ENCODE data around the gene PLCB1.

PLCB1 gene

DNA sequence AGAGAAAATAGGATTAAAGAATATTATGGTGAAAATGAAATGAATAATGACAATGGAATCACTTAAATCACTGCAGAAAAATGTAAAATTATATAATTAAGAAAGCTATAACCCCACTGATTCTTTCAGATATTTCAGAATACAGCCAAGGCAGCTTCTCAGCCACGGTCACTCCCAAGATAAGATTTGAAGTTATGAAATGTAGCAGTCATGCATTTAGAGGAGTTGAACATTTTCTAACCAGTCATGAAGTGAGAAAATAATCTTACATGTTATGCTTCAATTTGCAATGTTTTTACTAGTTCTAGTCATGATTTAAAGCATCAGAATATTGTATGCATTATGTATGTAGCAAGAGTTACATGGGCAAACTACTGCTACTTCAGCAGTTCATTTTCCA, 13.3 kb upstream of the PLCB1 start:
- TF ChIP-seq CTCF (IDR thresholded peaks at IDR 0.05; ENCODE audit: low read depth, low read length, missing control alignments): no peak
- DNase-seq (ENCODE audit: low read depth): no peak
- in situ Hi-C loops (cut with HindIII; ENCODE audit: low sequenced_read_pairs): no loop called here
- no peak overlapping the region for H3K4me3 ChIP-seq (ENCODE audit: low read depth, low read length)

- no peak for TF ChIP-seq CTCF (IDR thresholded peaks at IDR 0.05; ENCODE audit: low read depth, low read length, missing control alignments)
- DNase-seq (ENCODE audit: low read depth): no peak
- in situ Hi-C loops (cut with HindIII; ENCODE audit: low sequenced_read_pairs): no loop called here
- H3K4me3 ChIP-seq (ENCODE audit: low read depth, low read length): no peak overlapping the region
These were observed 10.4 kb upstream of the PLCB1 start for GRCh38 chr20:8121666-8122065.

- no peak overlapping the region for H3K4me3 ChIP-seq (ENCODE audit: low read depth, low read length)
- TF ChIP-seq CTCF (IDR thresholded peaks at IDR 0.05; ENCODE audit: low read depth, low read length, missing control alignments): no peak
- DNase-seq (ENCODE audit: low read depth): no peak
- in situ Hi-C loops (cut with HindIII; ENCODE audit: low sequenced_read_pairs): no loop called here
These were observed 7.4 kb upstream of the PLCB1 start for GRCh38 chr20:8124639-8125038.

DNA sequence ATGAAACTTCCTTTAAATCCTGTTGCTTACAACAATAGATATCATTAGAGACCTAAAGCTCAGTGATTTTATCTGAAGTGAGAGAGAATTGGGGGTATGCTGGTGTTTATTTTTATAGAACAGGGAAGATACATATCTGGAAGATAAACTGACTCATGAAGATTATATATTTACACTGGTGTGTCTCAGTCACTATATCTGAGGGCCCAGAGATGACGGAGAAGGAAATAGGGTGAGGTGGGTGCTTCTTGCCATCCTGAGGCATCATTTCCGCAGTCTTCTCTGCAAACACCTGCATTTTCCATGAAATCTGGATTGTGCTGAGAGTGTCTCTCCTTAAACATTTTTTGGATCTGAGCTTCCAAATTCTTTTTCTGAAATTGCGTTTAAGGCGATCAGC, 5.9 kb upstream of the PLCB1 start:
- TF ChIP-seq CTCF (IDR thresholded peaks at IDR 0.05; ENCODE audit: low read depth, low read length, missing control alignments): no peak
- H3K4me3 ChIP-seq (ENCODE audit: low read depth, low read length): no peak overlapping the region
- no peak for DNase-seq (ENCODE audit: low read depth)
- in situ Hi-C loops (cut with HindIII; ENCODE audit: low sequenced_read_pairs): no loop called here

- no peak overlapping the region for H3K4me3 ChIP-seq (ENCODE audit: low read depth, low read length)
- TF ChIP-seq CTCF (IDR thresholded peaks at IDR 0.05; ENCODE audit: low read depth, low read length, missing control alignments): no peak
- no peak for DNase-seq (ENCODE audit: low read depth)
- in situ Hi-C loops (cut with HindIII; ENCODE audit: low sequenced_read_pairs): no loop called here
These were observed 5.2 kb upstream of the PLCB1 start for GRCh38 chr20:8126841-8127378.

DNA sequence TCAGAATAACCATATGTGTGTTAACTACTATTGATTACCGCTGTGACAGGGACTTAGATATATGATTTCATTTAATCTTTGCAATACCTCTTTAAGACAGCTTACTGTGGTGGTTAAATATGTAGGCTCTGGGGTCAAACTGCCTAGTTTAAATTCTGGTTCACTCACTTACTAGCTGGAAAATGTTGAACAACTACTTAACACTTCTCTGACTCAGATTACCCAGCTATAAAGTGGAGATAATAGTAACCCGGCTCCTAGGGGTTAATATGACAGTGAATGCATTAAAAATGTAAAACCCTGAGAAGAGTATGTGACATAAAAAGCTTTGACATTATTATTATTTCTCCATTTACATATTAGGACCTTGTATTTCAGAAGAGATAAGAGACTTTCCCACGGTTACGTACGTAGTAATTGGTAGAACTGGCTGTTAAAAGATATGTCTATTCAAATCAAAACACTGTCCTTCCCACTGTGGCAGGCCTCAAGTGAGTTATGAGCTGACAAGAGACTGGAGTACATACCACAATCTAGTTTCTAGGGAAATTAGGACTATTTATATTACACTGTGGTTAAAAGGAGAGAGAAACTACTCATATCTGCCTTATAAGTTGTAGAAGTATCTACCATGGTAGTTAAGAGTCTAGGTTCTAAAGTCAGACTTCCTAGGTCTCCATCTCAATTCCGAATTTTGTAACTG, 4.4 kb upstream of the PLCB1 start:
- H3K4me3 ChIP-seq (ENCODE audit: low read depth, low read length): no peak overlapping the region
- in situ Hi-C loops (cut with HindIII; ENCODE audit: low sequenced_read_pairs): no loop called here
- no peak for DNase-seq (ENCODE audit: low read depth)
- TF ChIP-seq CTCF (IDR thresholded peaks at IDR 0.05; ENCODE audit: low read depth, low read length, missing control alignments): no peak
